Measurements from ENCODE around the gene XK. TPM values are rescaled to one million over a fixed set of nuclear protein-coding genes. Genes with fewer than 3 reads are reported as not detected.

XK gene
- total and polyA plus RNA-seq, 10 of the 15 experiments (the other 5 are each of a cell fraction or from before 2014, with no cell fraction given) = not detected

GRCh38 chrX:37652589-37653231 is 32.9 kb upstream of the XK start (continued):
- TF ChIP-seq GABPA (IDR thresholded peaks at IDR 0.05; ENCODE audit: low read depth) (no peak), ETV6 (conservative IDR thresholded peaks at IDR 0.05 in 1 of 2, IDR thresholded peaks at IDR 0.05 in 1 of 2; ENCODE audit: borderline replicate concordance in 1 of 2, low read depth in 1 of 2) (no peak), HDAC6 (IDR thresholded peaks at IDR 0.05; ENCODE audit: unreplicated experiment) (no peak), IKZF2 (IDR thresholded peaks at IDR 0.05) (no peak), SPI1 (IDR thresholded peaks at IDR 0.05; ENCODE audit: borderline replicate concordance, insufficient read depth, low read depth, low read length) (no peak), STAT1 (conservative IDR thresholded peaks at IDR 0.05) (no peak), ASH2L (IDR thresholded peaks at IDR 0.05; ENCODE audit: borderline replicate concordance, low read depth) (no peak), STAT3 (IDR thresholded peaks at IDR 0.05; ENCODE audit: low read depth, low read length) (no peak)
- TF ChIP-seq, protein P1, sequence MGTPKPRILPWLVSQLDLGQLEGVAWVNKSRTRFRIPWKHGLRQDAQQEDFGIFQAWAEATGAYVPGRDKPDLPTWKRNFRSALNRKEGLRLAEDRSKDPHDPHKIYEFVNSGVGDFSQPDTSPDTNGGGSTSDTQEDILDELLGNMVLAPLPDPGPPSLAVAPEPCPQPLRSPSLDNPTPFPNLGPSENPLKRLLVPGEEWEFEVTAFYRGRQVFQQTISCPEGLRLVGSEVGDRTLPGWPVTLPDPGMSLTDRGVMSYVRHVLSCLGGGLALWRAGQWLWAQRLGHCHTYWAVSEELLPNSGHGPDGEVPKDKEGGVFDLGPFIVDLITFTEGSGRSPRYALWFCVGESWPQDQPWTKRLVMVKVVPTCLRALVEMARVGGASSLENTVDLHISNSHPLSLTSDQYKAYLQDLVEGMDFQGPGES (IDR thresholded peaks at IDR 0.05) = no peak

DNA sequence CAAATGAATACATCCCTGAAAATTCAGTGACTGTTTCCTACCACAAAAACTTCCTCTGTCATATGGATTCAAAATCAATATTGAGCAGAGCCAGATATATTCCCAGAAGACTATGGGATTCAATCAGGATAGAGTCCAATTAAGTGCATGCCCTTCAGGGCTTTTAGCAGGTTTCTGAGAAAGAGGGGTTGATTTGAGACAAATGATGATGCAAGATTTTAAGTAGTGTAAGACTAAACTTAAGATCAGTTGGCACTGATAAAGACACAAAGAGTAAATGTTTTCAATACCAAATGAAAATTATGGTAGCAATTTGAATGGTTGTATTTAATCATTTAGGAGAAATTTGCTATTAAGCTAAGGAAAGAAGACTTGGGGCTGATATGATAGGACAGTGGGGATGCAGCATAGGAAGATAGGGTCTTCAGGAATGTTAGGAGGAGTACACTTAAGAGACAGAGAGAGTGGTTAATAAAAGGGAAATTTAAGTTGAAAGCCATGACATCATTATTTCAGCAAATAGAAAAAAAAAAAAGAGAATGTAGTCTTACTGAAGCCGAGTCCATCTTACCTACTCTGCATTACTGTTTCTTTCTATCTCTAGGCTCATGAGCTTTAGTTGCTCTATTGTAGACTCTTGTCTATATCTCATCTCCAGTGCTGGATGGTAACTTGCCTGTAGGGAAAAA is 32.0 kb upstream of the XK start:
- no peak for TF ChIP-seq NBN (IDR thresholded peaks at IDR 0.05)
- no peak for TF ChIP-seq JUNB (IDR thresholded peaks at IDR 0.05)
- no peak for TF ChIP-seq ZNF217 (IDR thresholded peaks at IDR 0.05)
- RAD21 ChIA-PET (ENCODE audit: unreplicated experiment) = no interaction called here

More for the DNA sequence above, 32.0 kb upstream of the XK start:
- in situ Hi-C loops (cut with MboI) (no loop called here), intact Hi-C loops (cut with micrococcal nuclease; ENCODE audit: unreplicated experiment) (no loop called here)
- Histone ChIP-seq H3K4me1 (ENCODE audit: control insufficient read depth, insufficient read depth, low read length) (no peaks in the 10 kb centered on the region), H2AFZ (ENCODE audit: control insufficient read depth, low read depth, low read length) (no peak overlapping the region), H3K27ac (ENCODE audit: control insufficient read depth, insufficient read depth) (no peak overlapping the region), H3K27me3 (replicated peaks in 1 of 2; ENCODE audit: control insufficient read depth in 2 of 2, insufficient read depth in 2 of 2, low read length in 1 of 2) (no peaks in the 10 kb centered on the region; a peak in 1 of 4 replicates), H3K9ac (ENCODE audit: control insufficient read depth, insufficient read depth, low read length) (no peak overlapping the region), H3K79me2 (ENCODE audit: control insufficient read depth, insufficient read depth, low read length) (no peaks in the 10 kb centered on the region), H4K20me1 (ENCODE audit: control insufficient read depth, insufficient read depth) (no peaks in the 10 kb centered on the region), H3K9me3 (replicated peaks; ENCODE audit: control insufficient read depth, insufficient read depth, low read length) (no peaks in the 10 kb centered on the region), H3K4me3 (no peak overlapping the region), H3K4me2 (ENCODE audit: control insufficient read depth, insufficient read depth) (no peak overlapping the region), H3K36me3 (ENCODE audit: control insufficient read depth in 2 of 2, insufficient read depth in 2 of 2, low read length in 1 of 2) (no peaks in the 10 kb centered on the region)
- BruUV-seq (replicated peaks) = no TSS peak
- 12% methylated on average over 1 of the region's 1 CpG for WGBS (ENCODE audit: insufficient coverage, insufficient replicate concordance, low lambda C conversion rate, missing lambda C conversion rate)
- ChIA-PET SMC1A (ENCODE audit: uncharacterized antibody, unreplicated experiment) (no interaction called here), POLR2A (no interaction called here), CTCF (interaction anchor here (0.8 to 1.1 kb wide), 2 partner anchors 9 to 11 kb away, joined by 4 read pairs; no protein-coding TSS in a partner anchor)
- no peak for FAIRE-seq
- ATAC-seq = no peak
- no peak for DNase-seq (ENCODE audit: low read depth, low spot score)
